B cell (primary cell): Measurements from ENCODE around the gene LRRC25. TPM values are rescaled to one million over a fixed set of nuclear protein-coding genes. Genes with fewer than 3 reads are reported as not detected.

Source experiments
- ATAC-seq: fragments of 200-7000 bp; cut with Tn5 transposase; one replicate; pipeline ENCODE4 v1.10.0; 2021; ENCODE audit warnings: low read depth, mild to moderate bottlenecking, moderate number of reproducible peaks, moderate library complexity
- CTCF ChIA-PET: fragments of 350-600 bp; sonication (Branson Sonifier 250); formaldehyde crosslinking; loops from one replicate; lab custom pipeline; 2021; ENCODE audit warnings: antibody characterized with exemption, inconsistent platforms; lab: Charles Lee
- POLR2A ChIA-PET: fragments of 350-600 bp; sonication (Branson Sonifier 250); formaldehyde crosslinking; loops from one replicate; lab custom pipeline; 2021; ENCODE audit warnings: antibody characterized with exemption; lab: Charles Lee
- DNase-seq: peaks from one replicate; pipeline ENCODE4 v3.0.0; 2013
- H2AFZ ChIP-seq: 2 replicates; pipeline ENCODE4 v1.6.1; 2012; ENCODE audit warnings: mild to moderate bottlenecking, low read depth, low read length; ENCODE audit not compliant: insufficient read depth, poor library complexity, severe bottlenecking
- H3K27ac ChIP-seq, 2 donors: 1 replicate in 1 of 2; 2 replicates in 1 of 2; pipeline ENCODE4 v1.5.1; 2012 to 2013; ENCODE audit warnings: low read length in 2 of 2, mild to moderate bottlenecking in 2 of 2, moderate library complexity in 1 of 2
- H3K27me3 ChIP-seq, 4 experiments: fragments of 200-600 bp in 1 of 4; sonication (generic) in 1 of 4; replicated peaks in 1 of 4; 1 replicate in 2 of 4; 2 replicates in 2 of 4; pipeline versions ENCODE4 v1.6.1 to v1.7.0; 2013 to 2016; ENCODE audit warnings: low read length in 3 of 4, mild to moderate bottlenecking in 2 of 4, mixed read lengths in 1 of 4, moderate library complexity in 1 of 4; ENCODE audit not compliant: insufficient read depth in 4 of 4, control insufficient read depth in 3 of 4; ENCODE audit errors: control extremely low read depth in 1 of 4
- H3K36me3 ChIP-seq, 2 experiments: replicated peaks in 1 of 2; 1 replicate in 1 of 2; 2 replicates in 1 of 2; pipeline versions ENCODE4 v1.6.1 to v1.7.1; 2013; ENCODE audit warnings: low read length in 1 of 2; ENCODE audit not compliant: insufficient read depth in 2 of 2, control insufficient read depth in 1 of 2; ENCODE audit errors: control extremely low read depth in 1 of 2, extremely low read depth in 1 of 2
- H3K4me1 ChIP-seq, 2 donors: fragments of 200-600 bp in 1 of 2; sonication (generic) in 1 of 2; 1 replicate in 1 of 2; 2 replicates in 1 of 2; pipeline versions ENCODE4 v1.5.1 to v1.6.1; 2013 to 2017; ENCODE audit warnings: low read length in 2 of 2; ENCODE audit not compliant: control insufficient read depth in 2 of 2, insufficient read depth in 2 of 2
- H3K4me2 ChIP-seq: replicated peaks from 2 replicates; pipeline ENCODE3; 2012; ENCODE audit warnings: mild to moderate bottlenecking, low read depth, low read length; ENCODE audit not compliant: poor library complexity, severe bottlenecking
- H3K4me3 ChIP-seq, 5 experiments: fragments of 200-600 bp in 1 of 5; sonication (generic) in 1 of 5; 1 replicate in 3 of 5; 2 replicates in 2 of 5; pipeline versions ENCODE4 v1.5.1 to v1.7.0; 2011 to 2016; ENCODE audit warnings: low read length in 4 of 5, mild to moderate bottlenecking in 4 of 5, low read depth in 2 of 5, control low read depth in 1 of 5, moderate library complexity in 1 of 5; ENCODE audit not compliant: insufficient read depth in 1 of 5; ENCODE audit errors: control extremely low read depth in 1 of 5, extremely low read depth in 1 of 5
- H3K79me2 ChIP-seq: fragments of 200-600 bp; sonication (generic); one replicate; pipeline ENCODE4 v1.6.0; 2016; ENCODE audit warnings: low read length; ENCODE audit not compliant: control insufficient read depth, insufficient read depth
- H3K9ac ChIP-seq: fragments of 200-600 bp; sonication (generic); 2 replicates; pipeline ENCODE4 v1.6.1; 2017; ENCODE audit warnings: mild to moderate bottlenecking, low read length, moderate library complexity
- H3K9me3 ChIP-seq, 3 donors: one replicate each; pipeline versions ENCODE4 v1.6.1 to v1.7.1; 2013; ENCODE audit warnings: low read length in 2 of 3; ENCODE audit not compliant: control insufficient read depth in 2 of 3, insufficient read depth in 1 of 3; ENCODE audit errors: control extremely low read depth in 1 of 3
- H4K20me1 ChIP-seq: 2 replicates; pipeline ENCODE4 v1.6.0; 2012; ENCODE audit warnings: mild to moderate bottlenecking, low read length; ENCODE audit not compliant: insufficient read depth, control insufficient read depth, poor library complexity, severe bottlenecking
- H3K27ac Mint-ChIP-seq: one replicate; pipeline ENCODE4 v1.8.0; 2021; ENCODE audit warnings: mixed read lengths
- H3K27me3 Mint-ChIP-seq: one replicate; pipeline ENCODE4 v1.8.0; 2021; ENCODE audit warnings: mixed read lengths
- H3K4me1 Mint-ChIP-seq: one replicate; pipeline ENCODE4 v1.8.0; 2021; ENCODE audit warnings: mixed read lengths
- H3K4me3 Mint-ChIP-seq: one replicate; pipeline ENCODE4 v1.8.0; 2021; ENCODE audit warnings: mixed read lengths
- H3K9me3 Mint-ChIP-seq: one replicate; pipeline ENCODE4 v1.8.0; 2022; ENCODE audit warnings: mixed read lengths; ENCODE audit not compliant: insufficient read depth
- EZH2 ChIP-seq: IDR thresholded peaks from 2 replicates; pipeline ENCODE4 v1.6.1; 2012; ENCODE audit warnings: borderline replicate concordance, low read depth, mild to moderate bottlenecking, moderate library complexity, low read length; ENCODE audit not compliant: insufficient read depth, poor library complexity, severe bottlenecking
- WGBS: methylation state at CpG from one replicate; pipeline ENCODE4 v1.1.5; 2013; ENCODE audit warnings: missing lambda C conversion rate; ENCODE audit not compliant: insufficient coverage; 5-methylcytosine and 5-hydroxymethylcytosine counted together
- intact Hi-C: fragments of 100-400 bp; cut with micrococcal nuclease; formaldehyde crosslinking; loops from one replicate; pipeline ENCODE4 v1.10.0; 2022
- polyA plus RNA-seq: library from polyadenylated mRNA; depleted of rRNA; stranded (reverse); fragments of >200 nt; gene quantifications from 2 replicates; pipeline ENCODE4 v1.2.3, GENCODE V29; 2012
- total RNA-seq, 2 donors: library from RNA; stranded (reverse); fragments of 120-200 nt in 1 of 2; gene quantifications; 1 replicate in 1 of 2; 2 replicates in 1 of 2; pipeline versions ENCODE4 v1.2.3 to v1.2.4, GENCODE V29; 2013 to 2022
- TF ChIP-seq, protein P1 (sequence below): fragments of 200-600 bp; IDR thresholded peaks from one replicate; pipeline ENCODE4 v1.8.0; 2022; ENCODE audit warnings: antibody characterized with exemption, mild to moderate bottlenecking

Gene LRRC25
- total and polyA plus RNA-seq, 2 donors (not counting 1 experiment from before 2014, with no cell fraction given) = 2.4 to 5.7 TPM

DNA sequence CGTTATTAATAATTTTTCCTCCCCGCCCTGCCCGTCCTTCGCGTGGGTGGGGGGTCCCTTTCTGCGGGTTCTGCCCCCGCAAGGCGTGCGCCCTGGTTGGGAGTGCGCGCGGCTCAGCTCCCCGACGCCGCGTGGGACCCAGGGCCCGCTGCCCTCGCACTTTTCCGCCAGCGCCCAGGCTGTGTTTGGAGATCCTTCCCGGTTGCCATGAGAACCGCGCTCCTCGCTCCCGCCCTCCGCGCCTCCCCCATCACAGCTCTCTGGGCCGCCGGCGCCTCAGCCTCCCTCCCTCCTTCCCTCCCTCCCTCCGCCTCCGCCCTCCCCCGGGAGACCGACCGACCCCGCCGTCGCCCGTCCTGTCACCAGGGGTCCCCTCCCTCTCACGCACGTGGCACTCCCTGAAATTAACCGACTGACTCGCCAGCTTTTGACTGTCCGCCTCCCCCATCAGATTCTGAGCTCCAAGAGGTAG, 19.4 kb upstream of the LRRC25 start:
- H3K27me3 Mint-ChIP-seq = peaks cover 43% of the 10 kb centered on the region
- POLR2A ChIA-PET = interaction anchor here (0.5 to 0.8 kb wide), 4 partner anchors 28 to 416 kb away, joined by 3 to 4 read pairs (median 3); no protein-coding TSS in a partner anchor
- H3K9me3 Mint-ChIP-seq = no peaks in the 10 kb centered on the region

More for the DNA sequence above, 19.4 kb upstream of the LRRC25 start:
- H3K36me3 ChIP-seq = no peaks in the 10 kb centered on the region
- peaks cover 8% of the 10 kb centered on the region for H3K79me2 ChIP-seq
- H3K4me3 ChIP-seq = peak overlapping the region in 2 of 5 experiments; percentile 11 to 23
- Mint-ChIP-seq H3K4me3 (peak overlapping the region; percentile 78), H3K4me1 (peaks cover 56% of the 10 kb centered on the region), H3K27ac (peak overlapping the region; percentile 70)
- CTCF ChIA-PET = interaction anchor here (9.3 kb wide), 1 partner anchor 29 kb away, joined by 196 read pairs; the partner anchor contains the start of gene GDF15
- H4K20me1 ChIP-seq = peaks cover 35% of the 10 kb centered on the region
- peaks cover 0 to 62% (median 35%) of the 10 kb centered on the region in 4 experiments for H3K27me3 ChIP-seq
- H3K9ac ChIP-seq = peak overlapping the region; percentile 39
- peak overlapping the region; percentile 97 for H3K4me2 ChIP-seq
- no peak overlapping the region for H3K27ac ChIP-seq
- 3% methylated on average over 40 of the region's 44 CpGs for WGBS
- DNase-seq (peak; percentile 70), ATAC-seq (no peak)
- H2AFZ ChIP-seq = no peak overlapping the region
- TF ChIP-seq EZH2 = no peak
- TF ChIP-seq, protein P1, sequence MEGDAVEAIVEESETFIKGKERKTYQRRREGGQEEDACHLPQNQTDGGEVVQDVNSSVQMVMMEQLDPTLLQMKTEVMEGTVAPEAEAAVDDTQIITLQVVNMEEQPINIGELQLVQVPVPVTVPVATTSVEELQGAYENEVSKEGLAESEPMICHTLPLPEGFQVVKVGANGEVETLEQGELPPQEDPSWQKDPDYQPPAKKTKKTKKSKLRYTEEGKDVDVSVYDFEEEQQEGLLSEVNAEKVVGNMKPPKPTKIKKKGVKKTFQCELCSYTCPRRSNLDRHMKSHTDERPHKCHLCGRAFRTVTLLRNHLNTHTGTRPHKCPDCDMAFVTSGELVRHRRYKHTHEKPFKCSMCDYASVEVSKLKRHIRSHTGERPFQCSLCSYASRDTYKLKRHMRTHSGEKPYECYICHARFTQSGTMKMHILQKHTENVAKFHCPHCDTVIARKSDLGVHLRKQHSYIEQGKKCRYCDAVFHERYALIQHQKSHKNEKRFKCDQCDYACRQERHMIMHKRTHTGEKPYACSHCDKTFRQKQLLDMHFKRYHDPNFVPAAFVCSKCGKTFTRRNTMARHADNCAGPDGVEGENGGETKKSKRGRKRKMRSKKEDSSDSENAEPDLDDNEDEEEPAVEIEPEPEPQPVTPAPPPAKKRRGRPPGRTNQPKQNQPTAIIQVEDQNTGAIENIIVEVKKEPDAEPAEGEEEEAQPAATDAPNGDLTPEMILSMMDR = no peak
- H3K9me3 ChIP-seq = peaks cover 0 to 28% (median 0%) of the 10 kb centered on the region in 3 donors
- H3K4me1 ChIP-seq = peaks cover 59 to 63% of the 10 kb centered on the region in 2 donors
- intact Hi-C loops = no loop called here
